ENCODE measurements around the gene CMBL.
"Not testable (repeated sequence)": the region's sequence is repeated elsewhere in the genome, so short reads cannot be mapped to it uniquely, and the experiment has no call there.

Gene CMBL

DNA sequence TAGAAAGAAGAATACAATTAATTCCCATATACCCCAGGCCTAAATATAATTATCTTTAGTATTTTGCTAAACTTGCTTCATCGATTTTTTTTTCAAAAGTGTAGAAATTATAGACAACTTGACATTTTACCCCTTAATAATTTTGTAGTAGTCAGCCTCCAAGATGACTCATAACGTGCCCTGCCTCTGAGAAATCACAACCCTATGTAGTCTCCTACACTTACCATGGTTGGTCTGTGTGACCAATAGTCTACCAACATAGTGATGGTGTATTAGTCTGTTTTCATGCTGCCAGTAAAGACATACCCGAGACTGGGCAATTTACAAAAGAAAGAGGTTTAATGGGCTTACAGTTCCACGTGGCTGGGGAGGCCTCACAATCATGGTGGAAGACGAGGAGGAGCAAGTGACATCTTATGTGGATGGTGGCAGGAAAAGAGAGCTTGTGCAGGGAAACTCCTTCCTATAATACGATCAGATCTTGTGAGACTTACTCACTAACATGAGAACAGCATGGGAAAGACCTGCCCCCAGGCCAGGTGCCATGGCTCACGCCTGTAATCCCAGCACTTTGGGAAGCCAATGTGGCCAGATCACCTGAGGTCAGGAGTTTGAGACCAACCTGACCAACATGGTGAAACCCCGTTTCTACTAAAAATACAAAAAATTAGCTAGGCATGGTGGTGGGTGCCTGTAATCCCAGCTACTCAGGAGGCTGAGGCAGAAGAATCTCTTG, 3.3 kb upstream of the CMBL start:
- not testable (repeated sequence) for DNase-seq

DNA sequence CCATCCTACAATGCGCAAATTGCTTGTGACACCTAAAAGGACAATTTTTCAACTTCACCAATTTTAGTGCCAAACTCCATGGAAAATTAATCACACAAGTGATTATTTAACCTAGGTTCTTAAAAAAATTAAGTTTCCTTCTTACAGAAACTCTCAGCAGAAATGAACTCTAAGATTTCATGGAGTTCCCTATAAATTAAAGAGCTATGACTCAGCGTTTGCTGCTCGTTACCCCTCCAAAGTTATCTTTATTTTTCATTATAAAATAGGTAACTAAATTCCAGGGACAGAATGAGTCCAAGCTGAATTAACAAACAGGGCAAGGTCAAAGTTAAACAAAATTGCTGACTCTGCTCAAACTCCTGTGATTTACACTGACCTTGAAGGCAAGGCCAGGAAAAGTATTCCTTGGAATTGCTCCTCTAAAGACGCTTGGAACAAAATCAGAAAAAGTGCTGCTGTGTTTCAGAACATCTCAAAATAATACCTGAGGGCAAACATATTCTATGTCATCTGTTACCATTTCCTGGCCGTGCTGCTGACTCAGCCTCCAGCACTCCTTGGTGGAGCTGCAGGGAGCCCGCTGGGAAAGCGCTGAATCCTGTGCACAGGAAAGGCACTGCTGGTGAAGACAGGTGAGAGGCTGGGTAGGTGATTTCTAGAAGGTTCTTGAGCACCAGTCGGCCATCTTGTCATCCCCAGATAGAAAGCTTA, 2.5 kb upstream of the CMBL start:
- peak in 1 of 56 donors; percentile 4 for DNase-seq

DNA sequence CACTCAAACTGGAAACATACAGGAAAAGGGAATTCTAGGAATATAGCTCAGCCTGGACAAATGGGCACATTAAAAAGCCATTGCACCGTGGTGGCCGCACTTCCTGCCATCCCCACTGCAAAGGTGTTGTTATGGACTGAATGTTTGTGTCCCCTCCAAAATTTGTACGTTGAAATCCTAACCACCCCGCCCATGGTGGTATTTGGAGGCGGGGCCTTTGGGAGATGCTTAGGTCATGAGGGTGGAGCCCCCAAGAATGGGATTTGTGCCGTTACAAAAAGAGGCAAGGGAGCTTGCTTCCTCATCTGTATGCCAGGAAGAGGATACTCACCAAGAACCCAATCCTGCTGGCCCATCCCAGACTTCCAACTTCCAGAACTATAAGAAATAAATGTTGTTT, 1.1 kb upstream of the CMBL start:
- no peak for DNase-seq

DNA sequence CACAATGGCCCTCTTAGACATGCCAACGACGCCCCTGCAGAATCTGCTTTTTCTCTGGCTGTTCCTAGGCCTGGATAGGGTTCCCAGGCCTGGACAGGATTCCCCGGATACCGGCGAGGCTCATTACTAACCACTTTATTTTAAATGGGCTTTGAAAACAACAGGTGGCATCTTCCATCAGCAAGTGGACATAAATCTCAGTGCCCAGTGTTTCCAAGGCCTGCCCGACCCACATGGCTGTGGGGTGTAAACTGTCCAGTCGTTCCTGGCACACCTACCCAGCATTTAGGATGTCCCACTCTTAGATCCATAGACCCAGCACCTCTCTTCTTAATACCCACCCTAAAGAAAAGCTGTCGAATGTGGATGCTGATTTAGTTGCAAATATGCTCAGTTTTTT, 896 bp downstream of the CMBL start:
- DNase-seq: no peak

- DNase-seq: no peak
Observed at GRCh38 chr5:10306114-10306513, 1.6 kb downstream of the CMBL start.

- no peak for DNase-seq
Observed at GRCh38 chr5:10304932-10305331, 2.8 kb downstream of the CMBL start.

GRCh38 chr5:10303699-10304170, 4.0 kb downstream of the CMBL start:
- no peak for DNase-seq

GRCh38 chr5:10303201-10303600, 4.5 kb downstream of the CMBL start:
- no peak for DNase-seq

DNA sequence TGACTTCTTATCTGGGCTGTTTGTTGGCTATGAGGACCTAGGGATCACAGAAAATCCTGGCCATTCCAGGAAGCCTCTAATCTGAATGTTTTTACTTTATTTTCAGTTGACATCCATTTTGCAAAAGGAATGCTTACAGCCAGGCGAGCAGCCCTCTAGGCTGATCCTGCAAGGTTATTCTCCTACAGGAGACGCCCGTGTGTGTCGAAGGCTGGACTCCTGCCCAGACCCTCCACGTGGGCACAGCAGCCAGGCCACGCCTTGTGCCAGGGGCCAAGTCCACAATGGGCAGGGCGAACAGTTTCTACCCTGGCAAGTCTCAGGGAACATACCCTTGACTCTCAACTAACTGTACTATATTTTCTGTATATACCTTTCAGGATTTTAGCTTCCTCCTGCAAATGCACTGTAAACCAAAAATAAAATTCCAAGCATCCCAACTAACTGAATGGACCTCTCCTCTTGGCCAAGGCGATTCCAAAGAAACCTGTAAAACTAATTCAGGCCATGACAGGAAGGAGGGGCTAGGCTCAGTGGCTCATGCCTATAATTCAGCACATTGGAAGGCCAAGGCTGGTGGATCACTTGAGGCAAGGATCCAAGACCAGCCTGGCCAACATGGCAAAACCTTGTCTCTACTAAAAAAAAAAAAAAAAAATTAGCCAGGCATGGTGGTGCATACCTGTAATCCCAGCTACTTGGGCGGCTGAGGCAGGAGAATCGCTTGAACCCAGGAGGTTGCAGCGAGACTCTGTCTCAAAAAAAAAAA, 5.7 kb downstream of the CMBL start:
- peak in 24 of 56 donors; percentile 11 to 69 (median 30) for DNase-seq

- DNase-seq: no peak
Observed at GRCh38 chr5:10301266-10301665, 6.4 kb downstream of the CMBL start.

DNA sequence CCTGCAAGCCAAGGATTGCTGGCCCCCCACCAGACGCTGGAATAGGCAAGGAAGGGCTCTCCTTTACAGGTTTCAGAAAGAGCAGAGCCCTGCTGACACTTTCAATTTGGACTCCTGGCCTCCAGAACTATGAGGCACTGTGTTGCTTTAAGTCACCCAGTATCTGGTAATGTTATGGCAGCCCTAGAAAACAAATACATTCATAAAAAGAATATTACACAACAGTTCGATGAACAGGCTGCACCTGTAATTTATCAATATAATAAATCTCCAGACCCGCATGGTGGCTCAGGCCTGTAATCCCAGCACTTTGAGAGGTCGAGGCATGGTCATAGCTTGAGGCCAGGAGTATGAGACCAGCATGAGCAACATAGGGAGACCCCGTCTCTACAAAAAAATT, 7.5 kb downstream of the CMBL start:
- no peak for DNase-seq

DNA sequence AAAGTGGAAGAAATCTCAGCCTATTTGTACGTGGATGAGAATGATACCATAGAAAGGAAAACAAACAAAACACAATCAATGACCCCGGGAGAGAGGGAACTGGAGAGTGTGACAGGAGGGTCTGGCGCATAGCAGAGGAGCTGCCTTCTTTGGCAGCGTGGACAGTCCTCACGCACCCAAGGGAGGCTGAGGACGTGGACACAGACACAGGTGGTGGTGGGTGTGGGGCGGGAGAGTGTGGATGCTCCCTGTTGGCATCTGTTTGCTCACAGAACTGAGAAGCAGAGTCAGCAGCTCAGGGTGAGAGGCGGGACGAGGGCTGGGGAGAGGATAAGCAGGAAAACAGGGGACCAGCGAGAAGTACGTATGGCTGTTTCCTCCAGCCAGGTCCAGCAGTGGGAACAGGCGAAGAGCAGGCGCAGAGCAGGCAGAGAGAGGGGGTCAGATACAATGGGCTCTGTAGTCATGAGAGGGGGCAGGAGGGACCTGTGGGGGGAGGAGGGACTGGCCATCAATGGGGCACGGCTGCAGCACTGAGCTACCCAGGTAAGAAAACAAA, 10.0 kb downstream of the CMBL start:
- no peak for DNase-seq

GRCh38 chr5:10295619-10296326, 11.9 kb downstream of the CMBL start:
- no peak for DNase-seq

- DNase-seq: no peak
Observed at GRCh38 chr5:10293907-10294662, 13.6 kb downstream of the CMBL start.

DNA sequence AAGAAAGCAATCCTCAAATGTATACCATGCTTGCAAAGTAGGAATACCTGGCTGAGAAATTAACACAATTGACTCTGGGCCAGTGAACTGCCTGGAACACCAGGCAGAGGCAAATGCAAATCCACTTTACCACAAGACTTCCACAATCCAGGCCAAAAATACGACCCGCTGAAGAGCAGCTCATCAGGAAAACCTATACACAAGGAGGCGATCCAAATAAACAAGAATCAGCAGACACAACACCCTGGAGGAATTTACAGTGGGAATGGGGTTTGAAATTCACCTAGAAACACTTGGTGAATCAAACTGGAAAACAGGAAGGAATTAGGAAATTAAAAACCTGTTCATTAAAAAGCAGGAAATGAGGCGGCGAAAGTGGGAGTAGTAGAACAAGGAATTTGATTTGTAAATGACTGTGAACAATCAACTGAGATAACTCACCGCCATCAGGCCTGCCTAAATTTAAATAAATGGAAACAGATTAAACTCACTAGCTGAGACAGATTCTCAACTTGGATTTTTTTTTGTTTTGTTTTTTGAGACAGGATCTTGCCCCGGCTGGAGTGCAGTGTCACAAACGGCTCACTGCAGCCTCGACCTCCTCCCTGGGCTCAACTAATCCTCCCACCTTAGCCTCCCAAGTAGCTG, 15.9 kb downstream of the CMBL start:
- DNase-seq: no peak

- no peak for DNase-seq
Observed at GRCh38 chr5:10290438-10290837, 17.3 kb downstream of the CMBL start.

DNA sequence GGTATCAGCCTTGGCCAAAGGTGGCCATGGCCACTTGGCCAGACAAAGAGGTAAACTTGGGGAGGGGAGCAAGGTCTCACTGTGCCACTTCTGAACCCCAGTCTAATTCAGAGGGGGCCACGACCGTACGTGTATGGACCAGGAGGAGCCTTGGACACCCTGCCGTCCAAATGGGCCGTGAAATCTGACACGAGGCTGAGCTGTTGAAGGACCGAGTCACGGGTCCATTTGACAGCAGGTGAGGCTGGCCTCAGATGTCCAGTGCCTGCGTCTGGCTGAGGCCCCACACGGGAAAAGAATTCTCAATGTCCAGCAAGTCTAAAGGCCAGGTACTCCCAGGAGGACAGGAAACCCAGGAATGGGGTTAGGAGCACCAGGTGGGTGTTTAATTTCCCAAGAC, 17.7 kb downstream of the CMBL start:
- DNase-seq: no peak

DNA sequence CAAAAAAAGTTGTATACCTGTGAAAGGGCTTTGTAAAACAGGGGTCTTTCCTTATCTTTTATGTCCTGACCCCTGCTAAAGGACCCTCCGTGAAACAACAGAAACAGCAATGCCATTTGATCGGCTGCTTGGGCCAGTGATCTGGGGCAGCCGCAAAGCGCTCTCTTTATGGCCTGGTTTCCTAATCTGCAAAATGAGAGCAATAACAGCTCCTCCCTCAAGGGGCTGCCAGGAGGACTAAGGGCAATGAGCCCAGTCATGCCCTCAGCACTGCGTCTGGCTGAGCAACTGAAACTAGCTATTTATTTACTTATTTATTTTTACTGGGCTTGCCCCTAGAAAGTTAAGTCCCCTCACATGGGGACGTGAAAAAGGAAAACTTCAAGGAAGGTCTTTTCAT, 18.3 kb downstream of the CMBL start:
- DNase-seq: peak in 9 of 56 donors; percentile 9 to 36 (median 17)

DNA sequence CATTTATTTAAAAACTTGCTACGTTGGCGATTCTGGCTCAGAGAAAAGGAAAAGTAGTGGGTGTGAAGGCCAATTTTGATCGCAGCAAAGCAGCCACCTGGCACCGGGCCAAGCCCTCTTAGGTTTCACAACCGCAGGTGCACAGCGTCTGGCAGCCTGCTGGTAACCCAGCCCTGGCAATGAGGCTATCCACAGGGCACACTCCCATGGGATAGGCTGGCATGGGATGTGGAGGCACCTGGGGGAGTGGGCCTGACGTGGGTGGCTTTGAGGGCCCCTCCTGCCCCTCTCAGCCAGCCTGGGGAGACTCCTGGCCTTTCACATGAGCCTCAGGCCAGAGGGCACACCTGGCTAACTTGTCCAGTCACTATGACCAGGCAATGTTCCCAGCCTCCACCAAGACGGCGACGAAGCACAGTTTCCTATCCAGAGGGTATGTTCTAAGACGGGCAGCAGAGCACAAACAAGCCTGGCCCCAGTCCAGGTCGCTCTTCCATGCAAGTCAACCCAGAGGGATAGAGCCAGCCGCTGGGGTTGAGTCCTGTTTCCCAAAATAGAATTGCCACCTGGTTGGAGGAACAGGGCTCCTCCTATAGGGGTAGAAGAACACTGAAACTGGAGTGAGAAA, 19.0 kb downstream of the CMBL start:
- DNase-seq: peak in 1 of 56 donors; percentile 9
